Hippocampal formation (tissue), 2 donors: ENCODE data around the gene SLC7A11.

ENCODE experiments used
- DNase-seq, 2 donors: peaks; one replicate each; lab custom pipeline; 2025; lab: John Stamatoyannopoulos, UW

SLC7A11 gene

GRCh38 chr4:138242076-138242833 is at the start of gene SLC7A11:
SLC7A11 (minus strand) TSS chr4:138242349; CDS start chr4:138242069, 280 bp downstream.
- peak in 1 of 2 donors; percentile 57 for DNase-seq

- DNase-seq: no peak
Measured at GRCh38 chr4:138291431-138291830, 49.3 kb upstream of the SLC7A11 start.

GRCh38 chr4:138290805-138291204 is 48.7 kb upstream of the SLC7A11 start:
- no peak for DNase-seq

GRCh38 chr4:138279286-138279685 is 37.1 kb upstream of the SLC7A11 start:
- no peak for DNase-seq

- DNase-seq: no peak
Measured at GRCh38 chr4:138277133-138277532, 35.0 kb upstream of the SLC7A11 start.

- DNase-seq: no peak
Measured at GRCh38 chr4:138275963-138276621, 33.9 kb upstream of the SLC7A11 start.

- DNase-seq: no peak
Measured at GRCh38 chr4:138275216-138275615, 33.1 kb upstream of the SLC7A11 start.

GRCh38 chr4:138269175-138269574 is 27.0 kb upstream of the SLC7A11 start:
- no peak for DNase-seq

GRCh38 chr4:138267835-138268234 is 25.7 kb upstream of the SLC7A11 start:
- DNase-seq: no peak

- DNase-seq: no peak
Measured at GRCh38 chr4:138266948-138267347, 24.8 kb upstream of the SLC7A11 start.

- no peak for DNase-seq
Measured at GRCh38 chr4:138263247-138263816, 21.2 kb upstream of the SLC7A11 start.

GRCh38 chr4:138262469-138262868 is 20.3 kb upstream of the SLC7A11 start:
- no peak for DNase-seq

GRCh38 chr4:138262030-138262429 is 19.9 kb upstream of the SLC7A11 start:
- no peak for DNase-seq

GRCh38 chr4:138259824-138260223 is 17.7 kb upstream of the SLC7A11 start:
- DNase-seq: no peak

GRCh38 chr4:138259271-138259670 is 17.1 kb upstream of the SLC7A11 start:
- DNase-seq: no peak

- no peak for DNase-seq
Measured at GRCh38 chr4:138256608-138257007, 14.5 kb upstream of the SLC7A11 start.

GRCh38 chr4:138255917-138256597 is 13.9 kb upstream of the SLC7A11 start:
- no peak for DNase-seq

- DNase-seq: no peak
Measured at GRCh38 chr4:138252551-138252950, 10.4 kb upstream of the SLC7A11 start.

GRCh38 chr4:138251938-138252337 is 9.8 kb upstream of the SLC7A11 start:
- no peak for DNase-seq

- DNase-seq: no peak
Measured at GRCh38 chr4:138249132-138249531, 7.0 kb upstream of the SLC7A11 start.

GRCh38 chr4:138248058-138248457 is 5.9 kb upstream of the SLC7A11 start:
- DNase-seq: no peak

GRCh38 chr4:138247643-138248042 is 5.5 kb upstream of the SLC7A11 start:
- no peak for DNase-seq

- no peak for DNase-seq
Measured at GRCh38 chr4:138243369-138243768, 1.2 kb upstream of the SLC7A11 start.
